Stimulated activated CD8-positive, alpha-beta memory T cell treated with anti-CD3 and anti-CD28 coated beads, Interleukin-2, amount 100 ng/mL, for 1 hour (primary cell): ENCODE data around the gene JAG2.
A peak's percentile ranks its signal among the peaks of the same experiment; 100 is the strongest.

ENCODE experiments used
- DNase-seq, 2 donors: peaks; one replicate each; pipeline ENCODE4 v3.0.0-alpha.2; 2020; ENCODE audit warnings: low read depth in 2 of 2

The JAG2 gene

DNA sequence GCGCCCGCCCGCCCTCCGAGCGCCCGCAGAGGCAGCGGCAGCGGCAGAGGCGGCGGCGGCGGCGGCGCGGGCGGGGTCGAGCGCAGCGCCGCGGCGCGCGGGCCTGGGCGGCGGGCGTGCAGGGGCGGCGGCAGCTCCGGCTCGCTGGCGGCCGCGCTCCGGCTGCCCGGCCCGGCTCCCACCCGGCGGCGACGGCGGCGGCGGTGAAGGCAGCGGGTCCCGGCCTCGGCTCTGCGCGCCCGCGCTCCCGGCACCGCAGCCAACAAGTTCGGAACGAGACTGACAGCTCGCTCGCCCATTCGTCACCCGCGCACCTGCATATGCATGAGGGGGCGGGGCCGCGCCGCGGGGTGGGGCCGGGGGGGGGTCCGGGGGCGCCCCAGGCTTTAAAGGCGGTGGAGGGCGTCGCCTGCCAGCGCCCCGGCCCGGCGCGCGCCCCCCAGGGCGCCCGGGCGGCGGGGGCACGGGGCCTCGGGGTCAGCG, at the start of gene JAG2:
Gene JAG2 (minus strand): TSS at position 281 of the 483 bp plus-strand sequence. CDS start 356 bp downstream, outside the sequence.
- peak in 1 of 2 donors; percentile 24 for DNase-seq

DNA sequence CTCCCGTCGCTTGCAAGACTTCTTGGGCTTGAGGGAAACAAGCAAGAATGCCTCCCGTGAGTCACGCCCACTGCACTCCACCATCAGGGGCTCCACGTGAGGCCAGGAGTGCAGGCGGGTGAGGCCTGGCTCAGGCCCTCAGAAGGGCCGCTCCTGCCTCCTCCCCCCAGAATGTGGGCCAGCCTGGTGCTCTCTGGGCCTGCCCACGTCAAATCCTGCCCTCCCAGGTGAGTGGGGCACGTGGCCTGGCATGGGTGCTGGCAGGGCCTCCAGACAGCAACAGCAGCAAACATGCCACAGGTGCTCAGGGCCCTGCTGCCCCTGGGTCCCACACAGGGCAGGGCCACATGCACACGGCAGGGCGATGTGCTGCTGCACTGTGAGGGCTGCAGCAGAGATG, 49.2 kb upstream of the JAG2 start:
- DNase-seq = no peak

DNA sequence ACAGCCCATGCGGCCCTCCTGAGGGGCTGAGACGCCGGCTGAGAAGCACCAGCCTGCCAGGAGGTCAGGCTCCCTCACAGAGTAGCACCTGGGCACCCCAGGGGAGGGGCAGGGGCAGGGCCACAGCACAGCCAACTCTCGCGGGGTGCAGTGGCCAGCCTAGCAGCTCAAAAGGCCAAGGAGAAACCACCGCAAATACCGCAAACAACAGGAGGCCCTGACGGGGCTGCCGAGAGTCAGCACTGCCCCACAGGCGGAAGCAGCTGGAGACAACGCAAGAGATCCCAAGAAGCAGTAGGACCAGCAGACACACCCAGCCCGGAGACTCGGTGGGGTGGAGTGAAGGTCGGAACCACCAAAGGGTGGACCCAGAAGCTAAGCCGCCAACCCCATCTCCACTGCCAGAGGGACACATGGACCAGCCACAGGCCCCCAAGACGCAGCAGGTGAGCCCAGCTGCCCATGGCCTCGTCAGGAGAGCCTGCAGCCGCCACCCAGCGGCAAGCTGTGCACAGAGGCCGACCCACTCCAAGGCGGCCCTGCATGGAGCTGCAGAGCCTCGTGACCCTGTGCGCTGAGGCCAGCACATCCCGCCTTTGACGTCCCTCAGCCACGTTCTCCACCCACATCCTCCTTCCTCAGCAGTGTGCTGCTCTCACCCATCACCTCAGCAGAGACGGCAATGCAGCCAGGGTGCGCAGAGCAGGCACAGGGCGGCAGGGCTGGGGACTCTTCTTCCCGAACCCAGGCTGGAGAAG, 48.1 kb upstream of the JAG2 start:
- DNase-seq = no peak

DNA sequence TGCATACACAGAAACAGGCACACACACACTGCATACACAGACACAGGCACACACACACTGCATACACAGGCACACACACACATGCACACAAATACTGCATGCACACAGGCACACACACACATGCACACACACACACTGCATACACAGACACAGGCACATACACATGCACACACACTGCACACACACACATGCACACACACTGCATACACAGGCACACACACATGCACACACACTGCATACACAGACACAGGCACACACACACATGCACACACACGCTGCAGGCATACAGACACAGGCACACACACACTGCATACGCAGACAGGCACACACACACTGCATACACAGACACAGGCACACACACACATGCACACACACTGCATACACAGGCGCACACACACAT, 47.0 kb upstream of the JAG2 start:
- DNase-seq = no peak

DNA sequence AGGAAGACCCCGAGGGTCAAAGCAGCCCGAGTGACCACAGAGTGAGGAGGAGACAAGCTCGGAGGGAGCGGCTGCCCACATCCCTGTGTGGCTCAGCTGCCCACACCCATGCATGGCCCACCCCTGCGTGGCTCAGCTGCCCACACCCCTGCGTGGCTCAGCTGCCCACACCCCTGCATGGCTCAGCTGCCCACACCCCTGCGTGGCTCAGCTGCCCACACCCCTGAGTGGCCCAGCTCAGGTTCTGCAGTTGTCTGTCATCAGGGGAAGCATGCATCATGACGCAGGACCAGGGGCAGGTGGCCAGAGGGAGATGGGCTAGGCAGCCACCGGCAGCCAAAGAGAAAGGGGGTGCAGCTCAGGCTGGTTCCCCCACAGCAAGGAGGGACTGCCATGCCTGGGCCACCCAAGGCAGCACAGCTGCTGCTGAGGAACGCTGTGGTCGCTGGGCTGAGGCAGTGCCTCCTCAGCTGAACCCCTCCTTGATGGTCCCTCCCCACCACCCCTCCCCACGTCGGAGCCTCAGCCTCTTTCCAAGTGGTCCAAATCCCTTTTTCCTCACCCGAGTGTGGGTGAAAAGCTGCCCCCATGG, 45.8 kb upstream of the JAG2 start:
- no peak for DNase-seq

GRCh38 chr14:105213361-105213760, 44.8 kb upstream of the JAG2 start:
- DNase-seq = no peak

DNA sequence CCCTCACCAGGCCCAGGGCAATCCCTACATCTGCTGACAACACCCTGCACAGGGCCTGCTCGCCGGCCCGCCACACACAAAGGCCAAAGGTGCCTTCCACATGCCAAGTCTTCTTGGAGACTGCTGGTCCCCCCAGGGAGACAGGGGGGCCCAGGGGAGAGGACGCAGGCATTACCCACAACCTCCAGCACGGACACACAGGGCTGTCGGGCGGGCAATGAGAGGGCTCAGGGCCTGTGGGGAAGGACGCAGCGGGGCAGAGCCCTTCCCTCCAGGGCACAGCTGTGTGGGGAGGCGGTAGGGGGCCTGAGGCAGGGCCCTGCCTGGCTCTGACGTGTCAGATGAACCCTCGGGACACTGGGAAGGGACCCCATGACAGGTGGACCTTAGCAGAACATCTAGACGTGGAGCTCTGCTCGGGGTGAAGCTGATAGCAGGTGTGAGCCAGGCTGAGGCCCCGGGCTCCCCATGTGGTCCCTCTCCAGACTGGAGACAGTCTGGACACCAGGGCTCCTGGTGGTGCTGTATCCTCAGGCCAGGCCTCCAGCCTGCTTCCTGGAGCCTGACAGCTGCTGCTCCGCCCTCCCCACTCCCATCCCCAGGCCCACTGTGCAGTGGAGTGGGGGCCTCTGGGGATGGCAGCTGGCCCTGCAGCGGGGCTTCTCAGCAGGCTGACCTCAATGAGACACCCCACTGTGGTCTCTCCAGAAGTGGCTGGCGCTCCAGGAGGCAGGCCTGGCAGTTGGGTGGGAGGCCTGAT, 44.1 kb upstream of the JAG2 start:
- no peak for DNase-seq

- DNase-seq = no peak
Observed at GRCh38 chr14:105211758-105212089, 43.1 kb upstream of the JAG2 start.

- no peak for DNase-seq
Observed at GRCh38 chr14:105211086-105211757, 42.6 kb upstream of the JAG2 start.

- no peak for DNase-seq
Observed at GRCh38 chr14:105210266-105211025, 41.9 kb upstream of the JAG2 start.

GRCh38 chr14:105209646-105210045, 41.1 kb upstream of the JAG2 start:
- no peak for DNase-seq

DNA sequence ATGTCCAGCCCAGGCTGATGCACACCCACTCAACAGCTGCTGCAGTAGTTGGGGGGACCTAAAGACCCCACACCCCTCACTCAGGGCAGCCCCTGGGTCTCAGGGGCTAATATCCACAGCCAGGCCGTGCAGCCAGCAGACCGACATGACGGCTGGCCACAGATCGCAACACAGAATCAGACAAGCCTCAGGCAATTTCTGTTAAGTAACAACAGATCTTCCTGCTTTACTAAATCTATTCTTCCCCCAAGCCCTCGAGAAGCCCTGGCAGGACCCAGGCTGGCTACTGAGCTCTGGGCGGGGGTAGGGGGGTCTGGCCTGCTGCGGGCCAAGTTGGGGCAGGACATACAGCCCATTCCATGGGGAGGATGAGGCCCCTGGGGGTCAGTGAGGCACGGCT, 40.5 kb upstream of the JAG2 start:
- no peak for DNase-seq

GRCh38 chr14:105208738-105209075, 40.1 kb upstream of the JAG2 start:
- no peak for DNase-seq

GRCh38 chr14:105207996-105208737, 39.6 kb upstream of the JAG2 start:
- DNase-seq = no peak

DNA sequence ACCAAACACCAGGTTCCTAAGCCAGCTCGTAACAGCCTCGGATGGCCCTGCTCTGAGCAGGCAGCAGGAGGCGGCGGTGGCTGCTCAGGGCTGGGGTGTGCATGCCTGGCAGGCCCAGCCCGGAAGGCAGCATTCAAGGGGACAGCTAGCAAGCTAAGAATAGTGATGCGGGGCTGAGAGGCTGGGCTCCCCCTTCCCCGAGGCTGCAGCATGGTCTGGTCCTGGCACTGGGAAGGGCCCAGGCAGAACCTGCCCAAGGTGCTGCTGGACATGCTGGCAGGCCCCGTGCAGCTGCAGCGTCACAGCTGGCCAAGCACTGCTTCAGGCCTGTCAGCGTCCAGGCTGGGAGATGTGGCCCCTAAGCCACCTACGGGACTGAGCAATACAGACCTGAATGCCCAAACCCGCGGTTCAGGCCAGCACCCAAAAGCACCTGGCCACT, 38.9 kb upstream of the JAG2 start:
- no peak for DNase-seq

DNA sequence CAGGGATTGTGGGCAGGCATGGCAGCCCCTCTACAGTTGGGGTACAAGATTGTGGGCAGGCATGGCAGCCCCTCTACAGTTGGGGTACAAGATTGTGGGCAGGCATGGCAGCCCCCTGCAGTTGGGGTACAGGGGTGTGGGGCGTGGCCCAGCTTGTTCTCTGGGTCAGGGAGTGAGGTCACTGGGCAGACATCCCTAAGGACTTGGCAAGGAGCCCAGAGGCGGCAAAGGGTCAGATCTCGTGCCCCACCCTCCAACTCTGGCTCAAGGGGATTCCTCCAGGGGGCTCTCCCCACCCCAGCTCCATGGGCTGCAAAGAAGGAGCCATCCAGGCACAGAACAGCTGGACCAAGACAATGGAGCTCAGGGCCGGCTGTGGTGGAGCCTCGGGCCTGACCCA, 38.3 kb upstream of the JAG2 start:
- no peak for DNase-seq

GRCh38 chr14:105205673-105206208, 37.2 kb upstream of the JAG2 start:
- DNase-seq = no peak

GRCh38 chr14:105204931-105205672, 36.5 kb upstream of the JAG2 start:
- no peak for DNase-seq

- DNase-seq = no peak
Observed at GRCh38 chr14:105204206-105204930, 35.8 kb upstream of the JAG2 start.
